Kidney capillary endothelial cell (primary cell): ENCODE measurements around the gene MTREX.

ENCODE experiments used
- DNase-seq: peaks from one replicate; pipeline ENCODE4 v3.0.0-alpha.2; 2018; ENCODE audit warnings: low spot score

The MTREX gene

DNA sequence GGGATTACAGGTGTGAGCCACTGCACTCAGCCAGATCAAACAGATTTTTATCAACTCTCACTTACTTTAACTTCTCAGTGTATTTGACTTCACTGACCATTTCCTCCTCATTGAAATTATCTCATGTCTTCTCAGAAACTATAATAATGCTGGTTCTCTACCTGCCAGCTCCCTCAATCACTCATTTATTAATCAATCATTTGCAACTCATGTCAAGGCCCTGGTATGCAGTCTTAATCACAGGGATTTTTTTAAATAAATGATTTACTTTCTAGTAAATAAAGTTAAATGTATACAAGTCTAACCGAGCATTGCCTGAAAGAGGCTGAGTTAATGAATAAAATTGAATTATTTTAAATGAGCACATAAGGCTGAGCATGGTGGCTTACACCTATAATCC lies 163.7 kb downstream of the MTREX start:
- no peak for DNase-seq

DNA sequence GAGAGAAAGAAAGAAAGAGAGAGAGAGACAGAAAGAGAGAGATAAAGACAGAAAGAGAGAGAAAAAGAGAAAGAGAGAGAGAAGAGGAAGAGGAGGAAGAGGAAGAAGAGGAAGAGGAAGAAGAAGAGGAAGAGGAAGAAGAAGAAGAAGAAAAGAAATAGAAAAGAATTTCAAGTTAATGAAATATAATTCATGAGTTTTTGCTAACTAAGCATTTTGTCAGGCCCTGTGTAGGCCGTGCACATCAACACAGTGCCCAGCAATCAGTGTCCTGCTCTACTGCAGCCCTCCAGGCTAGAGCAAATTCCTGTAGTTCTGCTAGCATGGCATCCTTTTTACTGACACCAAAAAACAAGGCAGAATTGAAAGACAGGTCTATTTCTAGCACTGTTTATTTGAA lies 164.9 kb downstream of the MTREX start:
- no peak for DNase-seq
